Heart left ventricle (tissue), 13 donors: ENCODE measurements around the gene TCF7L2.

Source experiments
- CTCF ChIP-seq, 12 donors: fragments of 200-600 bp; sonication (generic) in 4 of 12; IDR thresholded peaks; one replicate each; pipeline versions ENCODE4 v1.5.0 to v1.8.0; 2018 to 2022; ENCODE audit warnings: antibody characterized with exemption in 12 of 12, mild to moderate bottlenecking in 5 of 12
- POLR2A ChIP-seq, 2 donors: fragments of 450-650 bp; IDR thresholded peaks; one replicate each; pipeline ENCODE4 v1.6.1; 2017; ENCODE audit warnings: antibody characterized with exemption in 2 of 2, mild to moderate bottlenecking in 2 of 2, moderate library complexity in 2 of 2
- donor health status: ischemic (EF 13 %, LVEDD 7.1; RV severe dilation, severe dysfunction).
- donor health status: DM: no; HTN: yes; CAD: no.
- donor health status: DM: no; HTN: no; CAD: no.
- donor health status: ischemic (EF 25% LVEDD 6.9; RV normal size, moderate dysfunction).
- donor health status: ischemic (EF 25% LVEDD 5.7; RV mildly dilated, moderate dysfunction).
- donor health status: ischemic (EF 35%, LVEDD 5.7; RV mildly dilated, moderate dysfunction).
- donor health status: nonischemic (EF 11% LVEDD 7.7; RV severe dilation, severe dysfunction).
- donor health status: DM: yes; HTN: yes; CAD: no.
- donor health status: PGD.
- donor health status: ischemic (EF 29% LVEDD 5.4; RV normal size, mild dysfunction).
- donor health status: nonischemic (EF 23%, LVEDD 6.1; RV moderate dilation, normal function).

GRCh38 chr10:112988839-112989406 is 38.9 kb downstream of the TCF7L2 start:
- TF ChIP-seq CTCF (IDR thresholded peaks at IDR 0.05) (no peak), POLR2A (IDR thresholded peaks at IDR 0.05) (no peak)
